HCT116 (cell line): Measurements from ENCODE around the gene TCEAL4. TPM values are rescaled to one million over a fixed set of nuclear protein-coding genes. Genes with fewer than 3 reads are reported as not detected.
"Not testable (repeated sequence)": the region's sequence is repeated elsewhere in the genome, so short reads cannot be mapped to it uniquely, and the experiment has no call there.

Source experiments
- ATAC-seq: fragments of 200-7000 bp; cut with Tn5 transposase; 2 replicates; pipeline ENCODE4 v1.9.1; 2020; ENCODE audit warnings: mild to moderate bottlenecking, moderate library complexity
- BruUV-seq: library from RNA; stranded (reverse); fragments of 400-500 nt; replicated peaks from 2 replicates; lab custom pipeline; 2021; lab: Mats Ljungman, UMichigan
- CTCF ChIA-PET: fragments of 300-600 bp; sonication (Branson Sonifier 250); formaldehyde crosslinking; loops from one replicate; lab custom pipeline; 2021; ENCODE audit warnings: antibody characterized with exemption; lab: Charles Lee
- POLR2A ChIA-PET: fragments of 300-600, 350-600 bp; sonication (Branson Sonifier 250); formaldehyde crosslinking; loops from one replicate; lab custom pipeline; 2021; ENCODE audit warnings: antibody characterized with exemption; lab: Charles Lee
- RAD21 ChIA-PET, 2 experiments: fragments of 300-600 bp; sonication (Branson Sonifier 250); formaldehyde crosslinking; loops; one replicate each; lab custom pipeline; 2023; ENCODE audit warnings: low total read pairs in 2 of 2; ENCODE audit not compliant: uncharacterized antibody in 2 of 2, unreplicated experiment in 2 of 2, low non-redundant PET in 1 of 2; lab: Charles Lee
- DNase-seq: peaks from one replicate; pipeline ENCODE4 v3.0.0-alpha.2; 2010; ENCODE audit warnings: low read depth, low spot score
- H2AFZ ChIP-seq: fragments of 200-600 bp; shearing (Covaris generic), sonication (generic); 2 replicates; pipeline ENCODE4 v1.6.1; 2017; ENCODE audit warnings: low read depth, mixed run types, mixed read lengths, antibody characterized with exemption, low read length; ENCODE audit not compliant: poor library complexity, severe bottlenecking
- H3K27ac ChIP-seq: 2 replicates; pipeline ENCODE4 v1.5.1; 2012; ENCODE audit warnings: low read depth, low read length
- H3K27me3 ChIP-seq: fragments of 200-600 bp; sonication (generic); 2 replicates; pipeline ENCODE4 v1.6.1; 2016; ENCODE audit warnings: mixed run types, low read length, mixed read lengths; ENCODE audit not compliant: insufficient read depth
- H3K36me3 ChIP-seq, 2 experiments: fragments of 200-500 bp in 1 of 2; fragments of 200-600 bp in 1 of 2; sonication (Bioruptor generic) in 1 of 2; sonication (generic) in 1 of 2; 2 replicates each; pipeline versions ENCODE4 v1.5.1 to v1.6.1; 2014 to 2016; ENCODE audit warnings: low read length in 2 of 2, inconsistent platforms in 1 of 2, mixed read lengths in 1 of 2, mixed run types in 1 of 2; ENCODE audit not compliant: insufficient read depth in 2 of 2, control insufficient read depth in 1 of 2
- H3K4me1 ChIP-seq, 2 experiments: fragments of 200-600 bp in 1 of 2; sonication (generic) in 1 of 2; 2 replicates each; pipeline versions ENCODE4 v1.5.1 to v1.6.1; 2012 to 2017; ENCODE audit warnings: low read length in 2 of 2, inconsistent platforms in 1 of 2, mild to moderate bottlenecking in 1 of 2, mixed read lengths in 1 of 2, mixed run types in 1 of 2, moderate library complexity in 1 of 2; ENCODE audit not compliant: insufficient read depth in 2 of 2, control insufficient read depth in 1 of 2
- H3K4me2 ChIP-seq: fragments of 200-600 bp; sonication (generic); 2 replicates; pipeline ENCODE4 v1.6.1; 2017; ENCODE audit warnings: mixed run types, low read length, mixed read lengths
- H3K4me3 ChIP-seq, 2 experiments: fragments of 200-600 bp in 1 of 2; sonication (generic) in 1 of 2; replicated peaks in 1 of 2; 2 replicates each; pipeline ENCODE4 v1.5.1; 2011 to 2016; ENCODE audit warnings: low read length in 2 of 2, control low read depth in 1 of 2, low read depth in 1 of 2, mild to moderate bottlenecking in 1 of 2, mixed read lengths in 1 of 2, mixed run types in 1 of 2
- H3K79me2 ChIP-seq: fragments of 200-600 bp; sonication (generic); 2 replicates; pipeline ENCODE4 v1.6.1; 2017; ENCODE audit warnings: mild to moderate bottlenecking, mixed run types, low read length, moderate library complexity, mixed read lengths; ENCODE audit not compliant: insufficient read depth
- H3K9ac ChIP-seq: fragments of 200-600 bp; sonication (generic); 2 replicates; pipeline ENCODE4 v1.6.1; 2016; ENCODE audit warnings: low read length, mixed read lengths
- H3K9me2 ChIP-seq: fragments of 200-600 bp; sonication (generic), shearing (Covaris generic); 2 replicates; pipeline ENCODE4 v1.6.1; 2017; ENCODE audit warnings: mixed run types, mild to moderate bottlenecking, moderate library complexity; ENCODE audit not compliant: insufficient read depth
- H3K9me3 ChIP-seq, 2 experiments: fragments of 200-500 bp in 1 of 2; fragments of 200-600 bp in 1 of 2; sonication (Bioruptor generic) in 1 of 2; sonication (generic) in 1 of 2; 2 replicates each; pipeline ENCODE4 v1.6.1; 2014 to 2017; ENCODE audit warnings: low read length in 2 of 2, mixed read lengths in 2 of 2, inconsistent platforms in 1 of 2, low read depth in 1 of 2, mild to moderate bottlenecking in 1 of 2, mixed run types in 1 of 2, moderate library complexity in 1 of 2; ENCODE audit not compliant: control insufficient read depth in 1 of 2, insufficient read depth in 1 of 2
- H4K20me1 ChIP-seq: fragments of 200-600 bp; sonication (generic), shearing (Covaris generic); 2 replicates; pipeline ENCODE4 v1.6.1; 2017; ENCODE audit warnings: mixed run types, mild to moderate bottlenecking, moderate library complexity; ENCODE audit not compliant: insufficient read depth
- ATF3 ChIP-seq: IDR thresholded peaks from 2 replicates; pipeline ENCODE4 v1.6.1; 2012
- CBX3 ChIP-seq: IDR thresholded peaks from 2 replicates; pipeline ENCODE4 v1.6.1; 2012; ENCODE audit warnings: low read depth
- CEBPB ChIP-seq: IDR thresholded peaks from 2 replicates; pipeline ENCODE4 v1.6.1; 2012; ENCODE audit warnings: low read depth
- CTCF ChIP-seq, 3 experiments: fragments of 200-600 bp in 1 of 3; sonication (generic) in 1 of 3; IDR thresholded peaks in 2 of 3; conservative IDR thresholded peaks in 1 of 3; 2 replicates each; pipeline ENCODE4 v1.5.1; 2012 to 2017; ENCODE audit warnings: low read depth in 2 of 3, low read length in 2 of 3, antibody characterized with exemption in 1 of 3, borderline replicate concordance in 1 of 3, control low read depth in 1 of 3, mild to moderate bottlenecking in 1 of 3, mixed read lengths in 1 of 3, mixed run types in 1 of 3, moderate library complexity in 1 of 3; ENCODE audit not compliant: insufficient read depth in 1 of 3
- EGR1 ChIP-seq: IDR thresholded peaks from 2 replicates; pipeline ENCODE4 v1.6.1; 2012; ENCODE audit warnings: low read depth
- ELF1 ChIP-seq: IDR thresholded peaks from 2 replicates; pipeline ENCODE4 v1.6.1; 2012; ENCODE audit warnings: low read depth, borderline replicate concordance
- EZH2 ChIP-seq: fragments of 200-600 bp; sonication (generic); IDR thresholded peaks from 2 replicates; pipeline ENCODE4 v1.6.1; 2017; ENCODE audit warnings: antibody characterized with exemption, mixed run types
- EZH2phosphoT487 ChIP-seq: fragments of 200-600 bp; IDR thresholded peaks from 2 replicates; pipeline ENCODE4 v1.6.1; 2018; ENCODE audit warnings: antibody characterized with exemption, borderline replicate concordance
- FOSL1 ChIP-seq: IDR thresholded peaks from 2 replicates; pipeline ENCODE4 v1.6.1; 2012; ENCODE audit warnings: low read depth
- POLR2A ChIP-seq: IDR thresholded peaks from 2 replicates; pipeline ENCODE4 v1.7.0; 2011; ENCODE audit warnings: borderline replicate concordance; ENCODE audit not compliant: insufficient read depth, insufficient read length; ENCODE audit errors: extremely low read depth
- POLR2AphosphoS5 ChIP-seq: IDR thresholded peaks from 2 replicates; pipeline ENCODE4 v1.6.1; 2011; ENCODE audit warnings: mild to moderate bottlenecking, low read depth, low read length, moderate library complexity
- REST ChIP-seq: IDR thresholded peaks from 2 replicates; pipeline ENCODE4 v1.6.1; 2012; ENCODE audit warnings: low read depth
- SP1 ChIP-seq: IDR thresholded peaks from 2 replicates; pipeline ENCODE4 v1.6.1; 2012; ENCODE audit warnings: low read depth
- ZFX ChIP-seq: fragments of 450-650 bp; IDR thresholded peaks from 2 replicates; pipeline ENCODE4 v1.6.1; 2017
- ZNF274 ChIP-seq: fragments of 200-500 bp; sonication (Bioruptor generic); IDR thresholded peaks from 2 replicates; pipeline ENCODE4 v1.6.1; 2014; ENCODE audit warnings: mild to moderate bottlenecking, low read depth, low read length, inconsistent platforms
- intact Hi-C: fragments of 100-400 bp; cut with micrococcal nuclease; formaldehyde crosslinking; loops from 2 replicates; pipeline ENCODE4 v1.10.0; 2022
- total RNA-seq: library from RNA; stranded (reverse); gene quantifications from one replicate; pipeline ENCODE4 v1.2.1, GENCODE V29; 2021; ENCODE audit not compliant: unreplicated experiment

The TCEAL4 gene
- total RNA-seq, 1 experiment from 2014 or later, result 23.5 TPM

GRCh38 chrX:103586659-103587058 lies 1.3 kb downstream of the TCEAL4 start:
- H3K36me3 ChIP-seq, result no peaks in the 10 kb centered on the region; a peak in 1 of 4 replicates
- TF ChIP-seq ZNF274 (no peak), REST (no peak), FOSL1 (no peak), ATF3 (no peak), ZFX (no peak), SP1 (no peak), EZH2phosphoT487 (no peak), ELF1 (no peak), EZH2 (no peak), POLR2AphosphoS5 (no peak), POLR2A (no peak), CTCF (IDR thresholded peaks at IDR 0.05 in 2 of 3, conservative IDR thresholded peaks at IDR 0.05 in 1 of 3; ENCODE audit: borderline replicate concordance in 1 of 3, insufficient read depth in 1 of 3, low read depth in 2 of 3, low read length in 2 of 3) (no peak), CEBPB (no peak), EGR1 (no peak), CBX3 (no peak)
- DNase-seq, result no peak
- no peaks in the 10 kb centered on the region for H3K27me3 ChIP-seq
- POLR2A ChIA-PET, result no interaction called here
- H3K4me2 ChIP-seq, result peak overlapping the region; percentile 72
- H3K9me3 ChIP-seq, result no peaks in the 10 kb centered on the region
- BruUV-seq, result no TSS peak
- ATAC-seq, result no peak
- peaks cover 0 to 4% of the 10 kb centered on the region in 2 experiments; a peak in 1 of 4 replicates for H3K4me1 ChIP-seq
- peak overlapping the region; percentile 68 to 69; a peak in 3 of 4 replicates for H3K4me3 ChIP-seq
- intact Hi-C loops, result loop anchor here (10.0 kb wide), 1 partner anchor 88 kb away; no protein-coding TSS in a partner anchor
- H3K79me2 ChIP-seq, result no peaks in the 10 kb centered on the region
- no peak overlapping the region for H2AFZ ChIP-seq
- H3K9me2 ChIP-seq, result no peaks in the 10 kb centered on the region
- CTCF ChIA-PET, result no interaction called here
- H3K9ac ChIP-seq, result no peak overlapping the region
- no peaks in the 10 kb centered on the region for H4K20me1 ChIP-seq
- RAD21 ChIA-PET, result no interaction called here
- H3K27ac ChIP-seq, result no peak overlapping the region

GRCh38 chrX:103592295-103592694 lies 7.0 kb downstream of the TCEAL4 start:
- H3K4me3 ChIP-seq, BruUV-seq, H3K79me2 ChIP-seq, DNase-seq, H4K20me1 ChIP-seq, H3K27ac ChIP-seq, H3K9me3 ChIP-seq, H3K9me2 ChIP-seq, ATAC-seq, H2AFZ ChIP-seq, CTCF ChIA-PET, H3K27me3 ChIP-seq, POLR2A ChIA-PET, intact Hi-C loops, H3K4me1 ChIP-seq, H3K4me2 ChIP-seq, H3K9ac ChIP-seq, RAD21 ChIA-PET, H3K36me3 ChIP-seq: not testable (repeated sequence)
